ENCODE data around the gene TRIM46. TPM values are rescaled to one million over a fixed set of nuclear protein-coding genes. Genes with fewer than 3 reads are reported as not detected.

TRIM46 gene
- total and polyA plus RNA-seq, 2 of the 13 experiments (the other 11 are each of a cell fraction or from before 2014, with no cell fraction given): 0.04 to 0.09 TPM

- TF ChIP-seq, protein P1, sequence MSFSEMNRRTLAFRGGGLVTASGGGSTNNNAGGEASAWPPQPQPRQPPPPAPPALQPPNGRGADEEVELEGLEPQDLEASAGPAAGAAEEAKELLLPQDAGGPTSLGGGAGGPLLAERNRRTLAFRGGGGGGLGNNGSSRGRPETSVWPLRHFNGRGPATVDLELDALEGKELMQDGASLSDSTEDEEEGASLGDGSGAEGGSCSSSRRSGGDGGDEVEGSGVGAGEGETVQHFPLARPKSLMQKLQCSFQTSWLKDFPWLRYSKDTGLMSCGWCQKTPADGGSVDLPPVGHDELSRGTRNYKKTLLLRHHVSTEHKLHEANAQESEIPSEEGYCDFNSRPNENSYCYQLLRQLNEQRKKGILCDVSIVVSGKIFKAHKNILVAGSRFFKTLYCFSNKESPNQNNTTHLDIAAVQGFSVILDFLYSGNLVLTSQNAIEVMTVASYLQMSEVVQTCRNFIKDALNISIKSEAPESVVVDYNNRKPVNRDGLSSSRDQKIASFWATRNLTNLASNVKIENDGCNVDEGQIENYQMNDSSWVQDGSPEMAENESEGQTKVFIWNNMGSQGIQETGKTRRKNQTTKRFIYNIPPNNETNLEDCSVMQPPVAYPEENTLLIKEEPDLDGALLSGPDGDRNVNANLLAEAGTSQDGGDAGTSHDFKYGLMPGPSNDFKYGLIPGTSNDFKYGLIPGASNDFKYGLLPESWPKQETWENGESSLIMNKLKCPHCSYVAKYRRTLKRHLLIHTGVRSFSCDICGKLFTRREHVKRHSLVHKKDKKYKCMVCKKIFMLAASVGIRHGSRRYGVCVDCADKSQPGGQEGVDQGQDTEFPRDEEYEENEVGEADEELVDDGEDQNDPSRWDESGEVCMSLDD (CRISPR knock-in tag; IDR thresholded peaks at IDR 0.05; ENCODE audit: borderline replicate concordance): no peak
Measured at GRCh38 chr1:155127967-155128754, 45.5 kb upstream of the TRIM46 start (continued).

DNA sequence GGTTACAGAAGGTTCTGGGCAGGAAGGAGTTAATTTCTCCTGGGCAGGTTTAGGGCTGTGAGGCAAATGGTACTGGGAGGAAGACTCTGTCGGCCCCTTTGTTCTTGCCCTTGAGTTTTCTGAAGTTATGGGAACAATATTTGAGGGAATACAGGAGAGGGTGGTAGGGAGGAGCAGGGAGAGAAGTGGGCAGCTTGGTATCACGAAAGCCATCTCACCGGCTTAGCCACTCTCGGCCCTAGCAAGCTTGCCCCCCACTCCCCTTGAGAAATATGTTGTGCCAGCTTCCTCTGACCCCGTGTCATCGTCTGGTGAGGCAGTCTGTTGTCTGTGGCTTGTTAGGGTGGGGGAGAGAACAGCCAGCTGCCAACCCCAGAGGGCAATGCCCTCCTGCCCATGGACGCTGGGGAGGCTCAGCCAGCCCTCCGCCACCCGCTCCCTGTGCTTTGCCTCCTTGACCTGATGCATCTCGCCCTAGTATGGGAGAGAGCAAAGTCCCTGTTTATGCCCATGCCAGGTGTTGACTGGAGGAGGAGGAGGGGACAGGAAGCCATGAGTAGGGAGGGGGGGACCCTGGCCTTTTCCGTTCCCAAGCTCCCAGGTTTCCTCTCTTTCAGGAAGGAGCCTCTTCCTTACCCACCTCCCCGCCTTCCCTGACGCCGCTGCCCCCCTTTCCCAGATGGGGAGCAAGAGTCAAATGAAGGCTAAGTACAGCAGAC lies 44.7 kb upstream of the TRIM46 start:
- POLR2A ChIA-PET: interaction anchor here (0.8 to 6.4 kb wide), 16 partner anchors 8 to 158 kb away, joined by 3 to 56 read pairs (median 8); partner anchors contain the start of genes CLK2, DPM3, KRTCAP2 and SHC1
- intact Hi-C loops (cut with micrococcal nuclease; ENCODE audit: unreplicated experiment): loop anchor here (5.0 kb wide), 2 partner anchors 37 to 953 kb away; partner anchors contain the start of gene MEX3A
- peaks cover 63% of the 10 kb centered on the region for H3K79me2 ChIP-seq (ENCODE audit: insufficient read depth, low read length)
- ATAC-seq: peak; percentile 5
- H3K9ac ChIP-seq (ENCODE audit: insufficient read depth, low read depth, low read length): peak overlapping the region; percentile 99
- no peak overlapping the region for H2AFZ ChIP-seq (ENCODE audit: low read length)
- TSS peak; percentile 68 for BruUV-seq (replicated peaks)
- peaks cover 55% of the 10 kb centered on the region for H3K4me1 ChIP-seq (ENCODE audit: insufficient read depth, low read length)
- peak; percentile 90 for DNase-seq (ENCODE audit: low spot score)
- peak overlapping the region; percentile 100 for H3K27ac ChIP-seq (ENCODE audit: extremely low read length, insufficient read depth, low read length)
- peak; percentile 70 for FAIRE-seq
- H3K4me2 ChIP-seq (ENCODE audit: low read depth, low read length): peak overlapping the region; percentile 94
- H4K20me1 ChIP-seq (ENCODE audit: insufficient read depth, low read length): peaks cover 45% of the 10 kb centered on the region
- H3K36me3 ChIP-seq (replicated peaks in 1 of 2; ENCODE audit: control insufficient read depth in 1 of 2, insufficient read depth in 2 of 2, low read length in 2 of 2): peaks cover 13 to 36% of the 10 kb centered on the region in 2 experiments
- H3K27me3 ChIP-seq (ENCODE audit: control insufficient read depth in 1 of 2, insufficient read depth in 2 of 2, low read length in 2 of 2): no peaks in the 10 kb centered on the region; a peak in 1 of 5 replicates
- H3K4me3 ChIP-seq (replicated peaks in 1 of 3; ENCODE audit: insufficient read depth in 1 of 3, low read depth in 2 of 3, low read length in 3 of 3): peak overlapping the region; percentile 96 to 99 (median 99)
- CTCF ChIA-PET (ENCODE audit: low intra/inter-chr PET ratio, low total read pairs): no interaction called here
- H3K9me3 ChIP-seq (ENCODE audit: low read length): no peaks in the 10 kb centered on the region
- under 1% methylated on average over 9 of the region's 14 CpGs for WGBS (ENCODE audit: low lambda C conversion rate)
- in situ Hi-C loops (cut with HindIII; ENCODE audit: extremely low pct_ligation_motif_present, low pct_unique_long_range_greater_than_20kb): loop anchor here (5.0 kb wide), 1 partner anchor 37 kb away; no protein-coding TSS in a partner anchor
- TF ChIP-seq SAFB2 (CRISPR knock-in tag; IDR thresholded peaks at IDR 0.05; ENCODE audit: borderline replicate concordance, low read depth) (peak; percentile 41; the same call in 1 of the 2 replicates), ZNF839 (CRISPR knock-in tag; IDR thresholded peaks at IDR 0.05; ENCODE audit: borderline replicate concordance) (peak; percentile 55; the same call in 1 of the 2 replicates), THYN1 (CRISPR knock-in tag; IDR thresholded peaks at IDR 0.05; ENCODE audit: borderline replicate concordance, low read depth) (no peak), MLX (CRISPR knock-in tag; IDR thresholded peaks at IDR 0.05) (peak; percentile 69; the same call in 1 of the 2 replicates), REST (IDR thresholded peaks at IDR 0.05; ENCODE audit: borderline replicate concordance in 1 of 2, low read depth in 1 of 2, low read length in 2 of 2) (peak in 1 of 2 experiments; percentile 69; a peak in 2 of 4 replicates), ZNF672 (CRISPR knock-in tag; IDR thresholded peaks at IDR 0.05) (no peak), TAF1 (CRISPR knock-in tag; IDR thresholded peaks at IDR 0.05) (peak; percentile 85; the same call in 1 of the 2 replicates)
